Hair follicle dermal papilla cell (primary cell): ENCODE measurements around the gene GK2. TPM values are rescaled to one million over a fixed set of nuclear protein-coding genes. Genes with fewer than 3 reads are reported as not detected.

Experiments
- total RNA-seq: library from RNA; depleted of rRNA; stranded (reverse); fragments of >200 nt; gene quantifications from 2 replicates; pipeline ENCODE4 v1.2.3, GENCODE V29; 2012

The GK2 gene
- total RNA-seq, result not detected in 2 replicates

GRCh38 chr4:79408063-79408462 lies at the start of gene GK2:
TSS of gene GK2 (minus strand) at chr4:79408228. CDS start at chr4:79408200, 28 bp downstream.

Other genes starting within 250 kb of the GK2 start
- not detected in 2 replicates for gene NAA11, start 82.2 kb downstream of the GK2 start, total RNA-seq